ENCODE data around the gene SPPL3. TPM values are rescaled to one million over a fixed set of nuclear protein-coding genes. Genes with fewer than 3 reads are reported as not detected.

Gene SPPL3
- total RNA-seq, 1 experiment from 2014 or later, result 39.7 TPM

DNA sequence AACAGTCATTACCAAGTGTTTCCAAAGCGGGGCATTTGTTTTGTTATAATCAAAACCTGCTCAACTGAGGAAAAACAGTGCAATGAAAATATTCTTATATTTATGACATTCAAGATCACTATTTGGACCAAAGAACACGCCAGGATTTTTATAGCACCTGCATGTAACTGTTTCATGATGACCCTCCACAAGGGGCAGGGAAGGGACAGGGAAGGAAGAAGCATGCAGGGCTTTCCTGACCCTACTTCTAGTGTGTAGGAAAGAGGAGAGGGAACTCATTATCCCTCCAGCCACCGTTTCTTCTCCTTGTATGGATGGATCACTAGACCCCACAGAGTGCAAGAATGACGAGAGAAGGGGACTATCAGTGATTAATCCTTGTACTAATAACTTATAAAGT, 49.4 kb downstream of the SPPL3 start:
- no peak for ATAC-seq
- no TSS peak for BruUV-seq (replicated peaks)
- Histone ChIP-seq H3K9ac (ENCODE audit: low read length) (no peak overlapping the region), H3K4me1 (ENCODE audit: control insufficient read depth in 1 of 2, insufficient read depth in 2 of 2, low read length in 2 of 2) (peaks cover 0 to 6% of the 10 kb centered on the region in 2 experiments; a peak in 2 of 4 replicates), H3K36me3 (ENCODE audit: control insufficient read depth in 1 of 2, insufficient read depth in 2 of 2, low read length in 2 of 2) (no peaks in the 10 kb centered on the region), H3K9me3 (ENCODE audit: control insufficient read depth in 1 of 2, insufficient read depth in 1 of 2, low read depth in 1 of 2, low read length in 2 of 2) (peaks cover 0 to 4% of the 10 kb centered on the region in 2 experiments; a peak in 1 of 4 replicates), H3K27ac (ENCODE audit: low read depth, low read length) (no peak overlapping the region), H2AFZ (ENCODE audit: low read depth, low read length, poor library complexity, severe bottlenecking) (no peak overlapping the region), H3K79me2 (ENCODE audit: insufficient read depth, low read length) (peaks cover 33% of the 10 kb centered on the region), H3K4me3 (replicated peaks in 1 of 2; ENCODE audit: low read depth in 1 of 2, low read length in 2 of 2) (no peak overlapping the region), H3K27me3 (ENCODE audit: insufficient read depth, low read length) (no peaks in the 10 kb centered on the region), H3K9me2 (ENCODE audit: insufficient read depth) (no peaks in the 10 kb centered on the region), H4K20me1 (ENCODE audit: insufficient read depth) (no peaks in the 10 kb centered on the region), H3K4me2 (ENCODE audit: low read length) (no peak overlapping the region)
- DNase-seq (ENCODE audit: low read depth, low spot score), result no peak
- TF ChIP-seq SRF (IDR thresholded peaks at IDR 0.05; ENCODE audit: low read depth) (no peak), EZH2 (IDR thresholded peaks at IDR 0.05) (no peak), TCF7L2 (IDR thresholded peaks at IDR 0.05; ENCODE audit: borderline replicate concordance, extremely low read depth, insufficient read depth, insufficient read length) (no peak), RAD21 (IDR thresholded peaks at IDR 0.05; ENCODE audit: low read depth) (no peak), JUND (IDR thresholded peaks at IDR 0.05) (no peak), ZNF274 (IDR thresholded peaks at IDR 0.05; ENCODE audit: low read depth, low read length) (no peak), SIN3A (IDR thresholded peaks at IDR 0.05; ENCODE audit: low read depth) (no peak), SP1 (IDR thresholded peaks at IDR 0.05; ENCODE audit: low read depth) (no peak), ELF1 (IDR thresholded peaks at IDR 0.05; ENCODE audit: borderline replicate concordance, low read depth) (no peak), POLR2AphosphoS5 (IDR thresholded peaks at IDR 0.05; ENCODE audit: low read depth, low read length) (no peak), YY1 (IDR thresholded peaks at IDR 0.05; ENCODE audit: extremely low read depth, insufficient replicate concordance, low read depth, low read length) (no peak)
- TF ChIP-seq, protein P1, sequence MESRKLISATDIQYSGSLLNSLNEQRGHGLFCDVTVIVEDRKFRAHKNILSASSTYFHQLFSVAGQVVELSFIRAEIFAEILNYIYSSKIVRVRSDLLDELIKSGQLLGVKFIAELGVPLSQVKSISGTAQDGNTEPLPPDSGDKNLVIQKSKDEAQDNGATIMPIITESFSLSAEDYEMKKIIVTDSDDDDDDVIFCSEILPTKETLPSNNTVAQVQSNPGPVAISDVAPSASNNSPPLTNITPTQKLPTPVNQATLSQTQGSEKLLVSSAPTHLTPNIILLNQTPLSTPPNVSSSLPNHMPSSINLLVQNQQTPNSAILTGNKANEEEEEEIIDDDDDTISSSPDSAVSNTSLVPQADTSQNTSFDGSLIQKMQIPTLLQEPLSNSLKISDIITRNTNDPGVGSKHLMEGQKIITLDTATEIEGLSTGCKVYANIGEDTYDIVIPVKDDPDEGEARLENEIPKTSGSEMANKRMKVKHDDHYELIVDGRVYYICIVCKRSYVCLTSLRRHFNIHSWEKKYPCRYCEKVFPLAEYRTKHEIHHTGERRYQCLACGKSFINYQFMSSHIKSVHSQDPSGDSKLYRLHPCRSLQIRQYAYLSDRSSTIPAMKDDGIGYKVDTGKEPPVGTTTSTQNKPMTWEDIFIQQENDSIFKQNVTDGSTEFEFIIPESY (IDR thresholded peaks at IDR 0.05; ENCODE audit: extremely low read depth, insufficient replicate concordance, low read length), result no peak
- TF ChIP-seq, protein P2, sequence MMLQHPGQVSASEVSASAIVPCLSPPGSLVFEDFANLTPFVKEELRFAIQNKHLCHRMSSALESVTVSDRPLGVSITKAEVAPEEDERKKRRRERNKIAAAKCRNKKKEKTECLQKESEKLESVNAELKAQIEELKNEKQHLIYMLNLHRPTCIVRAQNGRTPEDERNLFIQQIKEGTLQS (IDR thresholded peaks at IDR 0.05), result no peak
- ChIA-PET CTCF (no interaction called here), RAD21 (ENCODE audit: low non-redundant PET in 1 of 2, low total read pairs in 2 of 2, uncharacterized antibody in 2 of 2, unreplicated experiment in 2 of 2) (no interaction called here), POLR2A (no interaction called here)
- intact Hi-C loops (cut with micrococcal nuclease), result no loop called here

Measured in HCT116 (cell line).